HepG2 (cell line): ENCODE results near the gene BMPR1B. TPM values are rescaled to one million over a fixed set of nuclear protein-coding genes. Genes with fewer than 3 reads are reported as not detected.

Experiments used
- ATAC-seq: fragments of 200-7000 bp; cut with Tn5 transposase; 3 replicates; pipeline ENCODE4 v1.9.1; 2020; ENCODE audit warnings: mild to moderate bottlenecking, moderate library complexity
- BruUV-seq: library from RNA; stranded (reverse); fragments of 400-500 nt; replicated peaks from 2 replicates; lab custom pipeline; 2021; lab: Mats Ljungman, UMichigan
- CTCF ChIA-PET: fragments of 300-600 bp; formaldehyde crosslinking; extraction: SDS; loops from one replicate; lab custom pipeline; 2021; ENCODE audit warnings: low total read pairs, inconsistent platforms, low intra/inter-chr PET ratio; lab: Yijun Ruan, JAX
- POLR2A ChIA-PET: fragments of 350-600 bp; sonication (Branson Sonifier 250); formaldehyde crosslinking; loops from one replicate; lab custom pipeline; 2020; ENCODE audit warnings: antibody characterized with exemption, inconsistent platforms; lab: Yijun Ruan, JAX
- DNase-seq: peaks from one replicate; pipeline ENCODE4 v3.0.0-alpha.2; 2015; ENCODE audit warnings: low spot score
- FAIRE-seq: peaks from 3 replicates; lab custom pipeline; 2011; peaks lifted over from hg19 to GRCh38; lab: Jason Lieb, UNC
- H2AFZ ChIP-seq: one replicate; pipeline ENCODE4 v1.6.1; 2011; ENCODE audit warnings: low read length, inconsistent platforms
- H3K27ac ChIP-seq: fragments of 300-600 bp; 3 replicates; pipeline ENCODE4 v1.8.0; 2011; ENCODE audit warnings: mixed run types, mild to moderate bottlenecking, mixed read lengths, low read length, inconsistent platforms; ENCODE audit not compliant: insufficient read depth; ENCODE audit errors: extremely low read length
- H3K27me3 ChIP-seq, 2 experiments: fragments of 200-600 bp in 1 of 2; 2 replicates in 1 of 2; 3 replicates in 1 of 2; pipeline versions ENCODE4 v1.6.0 to v1.8.0; 2011; ENCODE audit warnings: low read length in 2 of 2, mild to moderate bottlenecking in 2 of 2, moderate library complexity in 2 of 2, inconsistent platforms in 1 of 2; ENCODE audit not compliant: insufficient read depth in 2 of 2, control insufficient read depth in 1 of 2
- H3K36me3 ChIP-seq, 2 experiments: fragments of 200-600 bp in 1 of 2; replicated peaks in 1 of 2; 2 replicates in 1 of 2; 3 replicates in 1 of 2; pipeline versions ENCODE4 v1.5.1 to v1.8.0; 2011; ENCODE audit warnings: low read length in 2 of 2, inconsistent platforms in 1 of 2; ENCODE audit not compliant: insufficient read depth in 2 of 2, control insufficient read depth in 1 of 2
- H3K4me1 ChIP-seq: 2 replicates; pipeline ENCODE4 v1.5.1; 2012; ENCODE audit warnings: low read length, inconsistent platforms; ENCODE audit not compliant: insufficient read depth
- H3K4me2 ChIP-seq: 2 replicates; pipeline ENCODE4 v1.6.0; 2011; ENCODE audit warnings: low read depth, low read length, inconsistent platforms
- H3K4me3 ChIP-seq, 3 experiments: fragments of 200-600 bp in 1 of 3; sonication (generic), shearing (Covaris generic) in 1 of 3; replicated peaks in 1 of 3; 2 replicates each; pipeline ENCODE4 v1.5.1; 2011 to 2016; ENCODE audit warnings: low read length in 3 of 3, inconsistent platforms in 2 of 3, low read depth in 2 of 3, mild to moderate bottlenecking in 2 of 3, control low read depth in 1 of 3, mixed read lengths in 1 of 3; ENCODE audit not compliant: insufficient read depth in 1 of 3
- H3K79me2 ChIP-seq: one replicate; pipeline ENCODE4 v1.6.1; 2011; ENCODE audit warnings: low read length, inconsistent platforms; ENCODE audit not compliant: insufficient read depth
- H3K9ac ChIP-seq: 2 replicates; pipeline ENCODE4 v1.6.0; 2011; ENCODE audit warnings: mild to moderate bottlenecking, low read depth, low read length, inconsistent platforms; ENCODE audit not compliant: insufficient read depth
- H3K9me3 ChIP-seq: 2 replicates; pipeline ENCODE4 v1.5.1; 2012; ENCODE audit warnings: mild to moderate bottlenecking, low read length
- H4K20me1 ChIP-seq: 2 replicates; pipeline ENCODE4 v1.6.0; 2011; ENCODE audit warnings: inconsistent platforms, mild to moderate bottlenecking, low read length, moderate library complexity; ENCODE audit not compliant: insufficient read depth
- FOXK2 ChIP-seq: fragments of 450-650 bp; IDR thresholded peaks from 2 replicates; pipeline ENCODE4 v1.6.1; 2016
- HNRNPLL ChIP-seq: fragments of 200-400 bp; formaldehyde crosslinking; IDR thresholded peaks from 2 replicates; pipeline ENCODE4 v1.6.1; 2017; ENCODE audit warnings: mild to moderate bottlenecking, low read depth, low read length; ENCODE audit not compliant: poor library complexity, severe bottlenecking
- NR1H2 ChIP-seq: sonication (generic); formaldehyde crosslinking; IDR thresholded peaks from 2 replicates; pipeline ENCODE4 v1.8.1; 2022; ENCODE audit warnings: low read depth, missing genetic modification reagents, borderline replicate concordance
- PTBP1 ChIP-seq: fragments of 200-400 bp; formaldehyde crosslinking; IDR thresholded peaks from 2 replicates; pipeline ENCODE4 v1.6.1; 2018; ENCODE audit warnings: low read length, low read depth; ENCODE audit not compliant: poor library complexity, severe bottlenecking
- RARG ChIP-seq: sonication (generic); formaldehyde crosslinking; IDR thresholded peaks from 2 replicates; pipeline ENCODE4 v1.4.0; 2020; ENCODE audit warnings: low read depth, mild to moderate bottlenecking, missing genetic modification reagents
- TEAD2 ChIP-seq: sonication (generic); formaldehyde crosslinking; IDR thresholded peaks from 2 replicates; pipeline ENCODE4 v1.9.0; 2021; ENCODE audit warnings: missing genetic modification reagents
- THYN1 ChIP-seq: sonication (generic); formaldehyde crosslinking; IDR thresholded peaks from 2 replicates; pipeline ENCODE4 v1.8.1; 2023; ENCODE audit warnings: low read depth, mild to moderate bottlenecking, moderate library complexity, missing genetic modification reagents, borderline replicate concordance
- ZBTB33 ChIP-seq: sonication (generic); formaldehyde crosslinking; IDR thresholded peaks from 2 replicates; pipeline ENCODE4 v1.4.0; 2020; ENCODE audit warnings: missing genetic modification reagents
- ZGPAT ChIP-seq: IDR thresholded peaks from 2 replicates; pipeline ENCODE4 v1.6.1; 2016; ENCODE audit warnings: mild to moderate bottlenecking
- ZNF33A ChIP-seq: sonication (generic); formaldehyde crosslinking; IDR thresholded peaks from 2 replicates; pipeline ENCODE4 v1.5.1; 2020; ENCODE audit warnings: missing genetic modification reagents, mild to moderate bottlenecking, moderate library complexity, borderline replicate concordance
- ZNF775 ChIP-seq: sonication (generic); formaldehyde crosslinking; IDR thresholded peaks from 2 replicates; pipeline ENCODE4 v1.4.0; 2020; ENCODE audit warnings: missing genetic modification reagents, mild to moderate bottlenecking, moderate library complexity, borderline replicate concordance
- WGBS: methylation state at CpG from one replicate; pipeline ENCODE4 v1.1.6; 2017; ENCODE audit warnings: low lambda C conversion rate; 5-methylcytosine and 5-hydroxymethylcytosine counted together
- in situ Hi-C: cut with HindIII; loops from 2 replicates; pipeline ENCODE4 v1.10.0; 2017; ENCODE audit warnings: low pct_unique_long_range_greater_than_20kb; ENCODE audit not compliant: extremely low pct_ligation_motif_present
- intact Hi-C: fragments of 100-400 bp; cut with micrococcal nuclease; formaldehyde crosslinking; loops from one replicate; pipeline ENCODE4 v1.10.0; 2022; ENCODE audit not compliant: unreplicated experiment
- polyA plus RNA-seq, 8 experiments: library from polyadenylated mRNA; depleted of rRNA in 3 of 8; stranded (reverse) in 7 of 8; unstranded in 1 of 8; fragments of >200 nt; fragmentation: Illumina TruSeq in 4 of 8; extraction: Trizol in 4 of 8; gene quantifications; 2 replicates each; pipeline versions ENCODE4 v1.2.1 to v1.2.3, GENCODE V29; 2011 to 2016; ENCODE audit warnings: low read depth in 4 of 8, missing spikeins in 1 of 8, mixed read lengths in 1 of 8; ENCODE audit not compliant: insufficient read depth in 1 of 8
- total RNA-seq, 5 experiments: library from RNA; depleted of rRNA; stranded (reverse); fragments of >200 nt; fragmentation: Illumina TruSeq; extraction: Trizol; gene quantifications; 2 replicates each; pipeline ENCODE4 v1.2.3, GENCODE V29; 2016; ENCODE audit warnings: low read depth in 1 of 5

Gene BMPR1B
- total and polyA plus RNA-seq, 2 of the 13 experiments (the other 11 are each of a cell fraction or from before 2014, with no cell fraction given) = 0.07 TPM; not detected in 1

- POLR2A ChIA-PET = no interaction called here
- TF ChIP-seq HNRNPLL = no peak
- TF ChIP-seq ZBTB33 (CRISPR knock-in tag) = no peak
- TF ChIP-seq THYN1 (CRISPR knock-in tag) = no peak
- no peak for TF ChIP-seq ZGPAT (CRISPR knock-in tag)
- no peak for TF ChIP-seq NR1H2 (CRISPR knock-in tag)
- TF ChIP-seq FOXK2 = no peak
- no peak for TF ChIP-seq ZNF33A (CRISPR knock-in tag)
- no peak for TF ChIP-seq PTBP1
- TF ChIP-seq TEAD2 = no peak
- TF ChIP-seq ZNF775 (CRISPR knock-in tag) = no peak
- TF ChIP-seq RARG (CRISPR knock-in tag) = no peak
- Histone ChIP-seq H3K27ac (no peak overlapping the region), H3K9me3 (no peaks in the 10 kb centered on the region), H3K9ac (no peak overlapping the region), H3K4me1 (no peaks in the 10 kb centered on the region), H3K4me3 (no peak overlapping the region), H3K79me2 (no peaks in the 10 kb centered on the region), H3K4me2 (no peak overlapping the region), H3K27me3 (no peaks in the 10 kb centered on the region), H4K20me1 (no peaks in the 10 kb centered on the region), H2AFZ (no peak overlapping the region), H3K36me3 (no peaks in the 10 kb centered on the region)
- intact Hi-C loops = no loop called here
- WGBS = 2% methylated on average over 2 of the region's 2 CpGs
- ATAC-seq = no peak
- in situ Hi-C loops = no loop called here
- CTCF ChIA-PET = no interaction called here
- FAIRE-seq = no peak
- BruUV-seq = no TSS peak
- no peak for DNase-seq
Measured at GRCh38 chr4:95178938-95179337, 421.2 kb downstream of the BMPR1B start.
